AG04449 (cell line): Measurements from ENCODE around the gene OTOS.

Experiments used
- CTCF ChIA-PET: fragments of 350-600 bp; formaldehyde crosslinking; extraction: SDS; loops from one replicate; lab custom pipeline; 2021; ENCODE audit warnings: antibody characterized with exemption; lab: Yijun Ruan, JAX
- POLR2A ChIA-PET: fragments of 400-600, 350-600 bp; formaldehyde crosslinking; extraction: SDS; loops from one replicate; lab custom pipeline; 2020; ENCODE audit warnings: antibody characterized with exemption, inconsistent platforms; lab: Yijun Ruan, JAX
- DNase-seq: peaks from one replicate; pipeline ENCODE4 v3.0.0-alpha.2; 2010; ENCODE audit warnings: low read depth, low spot score
- H3K4me3 ChIP-seq: 2 replicates; pipeline ENCODE4 v1.5.1; 2011; ENCODE audit warnings: low read depth, mild to moderate bottlenecking, control low read depth, low read length
- TF ChIP-seq, protein P1 (sequence below): IDR thresholded peaks from one replicate; pipeline ENCODE4 v1.5.1; 2011; ENCODE audit warnings: mild to moderate bottlenecking, moderate library complexity, low read length, control low read depth, inconsistent platforms; ENCODE audit not compliant: insufficient read depth; ENCODE audit errors: missing control alignments

Gene OTOS

DNA sequence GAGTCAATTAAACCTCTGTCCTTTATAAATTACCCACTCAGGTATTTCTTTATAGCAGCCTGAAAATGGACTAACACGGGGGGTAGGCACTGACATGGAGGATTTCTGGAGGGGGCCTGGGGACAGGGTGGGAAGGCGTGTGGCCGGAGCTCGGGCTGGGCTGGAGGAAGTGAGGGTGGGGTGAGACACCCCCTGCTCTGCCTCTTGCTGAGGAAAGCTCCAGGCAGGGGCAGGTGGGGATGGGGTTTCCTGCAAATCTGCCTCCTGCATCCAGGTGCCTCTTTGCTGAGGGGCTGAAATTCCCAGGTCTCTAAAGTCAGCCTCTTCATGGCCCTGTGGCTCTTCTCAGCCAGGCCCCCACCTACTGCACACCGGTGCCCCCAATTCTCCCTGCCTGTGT, 25.7 kb upstream of the OTOS start:
- TF ChIP-seq, protein P1, sequence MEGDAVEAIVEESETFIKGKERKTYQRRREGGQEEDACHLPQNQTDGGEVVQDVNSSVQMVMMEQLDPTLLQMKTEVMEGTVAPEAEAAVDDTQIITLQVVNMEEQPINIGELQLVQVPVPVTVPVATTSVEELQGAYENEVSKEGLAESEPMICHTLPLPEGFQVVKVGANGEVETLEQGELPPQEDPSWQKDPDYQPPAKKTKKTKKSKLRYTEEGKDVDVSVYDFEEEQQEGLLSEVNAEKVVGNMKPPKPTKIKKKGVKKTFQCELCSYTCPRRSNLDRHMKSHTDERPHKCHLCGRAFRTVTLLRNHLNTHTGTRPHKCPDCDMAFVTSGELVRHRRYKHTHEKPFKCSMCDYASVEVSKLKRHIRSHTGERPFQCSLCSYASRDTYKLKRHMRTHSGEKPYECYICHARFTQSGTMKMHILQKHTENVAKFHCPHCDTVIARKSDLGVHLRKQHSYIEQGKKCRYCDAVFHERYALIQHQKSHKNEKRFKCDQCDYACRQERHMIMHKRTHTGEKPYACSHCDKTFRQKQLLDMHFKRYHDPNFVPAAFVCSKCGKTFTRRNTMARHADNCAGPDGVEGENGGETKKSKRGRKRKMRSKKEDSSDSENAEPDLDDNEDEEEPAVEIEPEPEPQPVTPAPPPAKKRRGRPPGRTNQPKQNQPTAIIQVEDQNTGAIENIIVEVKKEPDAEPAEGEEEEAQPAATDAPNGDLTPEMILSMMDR: no peak
- ChIA-PET POLR2A (no interaction called here), CTCF (no interaction called here)
- H3K4me3 ChIP-seq: no peak overlapping the region
- no peak for DNase-seq

DNA sequence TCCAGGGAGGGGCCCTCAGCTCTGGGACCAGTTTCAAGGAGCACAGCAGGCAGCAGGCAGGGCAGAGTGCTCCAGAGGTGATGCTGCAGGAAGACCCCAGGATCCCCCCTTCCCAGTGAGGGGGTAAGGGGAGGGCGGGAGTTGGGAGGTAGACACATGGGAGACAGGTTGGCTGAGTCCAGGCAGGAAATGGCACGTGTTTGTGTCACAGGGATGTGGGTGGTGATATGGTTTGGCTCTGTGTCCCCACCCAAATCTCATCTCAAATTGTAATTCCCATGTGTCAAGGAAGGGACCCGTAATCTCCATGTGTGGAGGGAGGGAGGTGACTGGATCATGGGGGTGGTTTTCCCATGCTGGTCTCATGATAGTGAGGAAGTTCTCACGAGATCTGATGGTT, 25.2 kb upstream of the OTOS start:
- CTCF ChIA-PET: no interaction called here
- no peak for DNase-seq
- TF ChIP-seq, protein P1: no peak
- POLR2A ChIA-PET: no interaction called here
- no peak overlapping the region for H3K4me3 ChIP-seq

DNA sequence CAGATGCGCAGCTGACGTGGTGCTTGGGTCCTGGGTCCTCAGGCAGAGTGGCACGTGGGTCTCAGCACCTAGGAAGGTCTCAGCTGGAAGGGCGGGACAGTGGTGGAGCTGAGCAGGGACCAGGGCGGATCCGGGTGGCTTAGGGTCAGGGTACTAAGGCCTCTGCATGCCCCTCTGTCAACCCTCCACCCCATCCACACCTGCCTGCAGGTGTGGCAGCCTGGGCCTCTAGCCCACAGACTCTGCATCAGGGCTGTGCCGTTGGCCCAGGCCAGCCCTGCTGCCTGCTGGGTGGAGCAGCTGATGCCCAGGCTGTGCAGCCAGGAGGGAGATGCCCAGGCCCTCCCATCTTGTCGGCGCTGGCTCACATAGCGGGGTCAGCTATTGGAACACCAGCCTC, 24.6 kb upstream of the OTOS start:
- no peak overlapping the region for H3K4me3 ChIP-seq
- ChIA-PET POLR2A (no interaction called here), CTCF (no interaction called here)
- DNase-seq: no peak
- TF ChIP-seq, protein P1: no peak

DNA sequence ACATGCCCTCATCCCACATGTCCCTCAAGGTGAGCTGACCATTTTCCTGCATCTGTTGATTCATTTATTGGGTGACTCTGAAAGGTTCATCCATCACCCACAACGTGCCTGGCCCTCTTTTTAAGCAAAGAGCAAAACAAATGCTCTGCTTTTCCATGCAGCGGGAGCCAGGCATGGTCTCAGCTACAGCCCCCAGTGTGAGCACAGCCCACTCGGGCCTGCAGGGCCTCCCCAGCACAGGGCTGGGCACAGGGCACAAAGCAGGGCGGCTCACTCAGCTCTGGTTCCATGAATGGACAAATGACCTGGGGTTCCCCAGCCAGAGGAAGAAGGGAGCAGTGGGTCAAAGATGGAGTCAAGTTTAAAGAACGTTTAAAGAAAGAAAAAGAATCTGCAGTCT, 24.1 kb upstream of the OTOS start:
- POLR2A ChIA-PET: no interaction called here
- no peak overlapping the region for H3K4me3 ChIP-seq
- TF ChIP-seq, protein P1: no peak
- no peak for DNase-seq
- CTCF ChIA-PET: no interaction called here

DNA sequence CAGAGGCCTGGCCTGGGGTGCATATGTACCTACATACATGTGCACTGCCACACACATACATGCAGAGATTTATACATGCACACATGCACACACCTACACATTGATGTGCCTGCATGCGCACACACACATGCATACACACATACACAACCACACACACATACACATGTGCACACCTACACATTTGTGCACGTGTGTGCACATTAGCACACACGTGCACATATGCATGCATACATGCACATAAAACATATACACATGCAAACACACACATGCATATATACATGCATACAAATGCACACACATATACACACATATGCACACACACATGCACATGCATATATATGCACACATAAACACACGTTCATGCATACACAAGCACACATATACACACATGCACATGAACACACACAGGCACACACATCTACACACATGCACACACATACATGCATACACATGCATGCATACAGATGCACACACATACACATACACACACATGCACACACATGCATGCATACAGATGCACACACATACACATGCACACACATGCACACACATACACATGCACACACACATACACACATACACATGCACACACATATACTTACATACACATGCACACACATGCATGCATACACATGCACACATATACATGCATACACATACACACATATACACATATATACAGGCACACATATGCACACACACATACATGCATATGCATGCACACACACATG, 23.6 kb upstream of the OTOS start:
- POLR2A ChIA-PET: no interaction called here
- DNase-seq: no peak
- CTCF ChIA-PET: interaction anchor here (1.2 kb wide), 1 partner anchor 13 kb away, joined by 3 read pairs; no protein-coding TSS in a partner anchor
- no peak overlapping the region for H3K4me3 ChIP-seq
- TF ChIP-seq, protein P1: no peak

DNA sequence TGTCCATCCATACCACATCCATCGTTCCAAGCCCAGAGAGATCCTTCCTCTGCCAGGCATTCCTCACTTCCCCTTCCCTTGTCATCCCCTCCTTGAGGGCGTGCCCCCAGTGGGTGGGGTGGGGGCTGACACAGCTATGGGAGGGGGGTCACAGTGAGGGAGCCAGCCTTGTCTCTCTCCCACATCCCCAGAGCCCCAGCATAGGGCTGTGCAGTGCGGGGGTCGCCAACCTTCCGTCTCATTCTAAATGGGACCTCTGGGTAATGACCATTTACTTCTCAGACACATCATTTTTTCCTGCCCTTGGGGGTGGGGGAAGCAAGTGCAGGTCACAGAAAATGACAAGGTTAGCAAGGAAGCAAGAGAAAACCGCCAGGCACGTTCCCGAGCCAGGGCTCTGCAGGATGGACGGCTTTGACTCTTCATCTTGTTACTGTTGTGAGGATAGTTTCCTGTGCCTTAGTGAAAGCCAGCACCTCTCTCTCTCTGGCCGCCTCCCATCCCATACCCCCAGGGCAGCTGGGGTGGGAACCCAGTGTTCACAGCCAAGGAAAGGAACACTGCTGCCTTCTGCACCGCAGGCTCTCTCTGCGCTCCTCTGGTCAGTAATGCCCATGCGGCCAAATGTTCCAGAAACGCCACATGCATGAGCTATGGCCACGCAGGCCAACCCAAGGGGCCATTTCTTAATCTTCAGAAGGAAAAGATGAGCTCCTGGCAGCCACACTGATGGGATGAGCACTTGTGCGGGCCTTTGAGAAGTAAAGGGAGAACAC, 22.7 kb upstream of the OTOS start:
- CTCF ChIA-PET: interaction anchor here (1.0 to 1.2 kb wide), 2 partner anchors 12 to 13 kb away, joined by 3 read pairs; no protein-coding TSS in a partner anchor
- POLR2A ChIA-PET: no interaction called here
- TF ChIP-seq, protein P1: no peak
- H3K4me3 ChIP-seq: no peak overlapping the region
- no peak for DNase-seq
